GM10266 (cell line): ENCODE measurements around the gene DACT2.
"Not testable (repeated sequence)": the region's sequence is repeated elsewhere in the genome, so short reads cannot be mapped to it uniquely, and the experiment has no call there.

Source experiments
- DNase-seq: peaks from one replicate; pipeline ENCODE4 v3.0.0; 2012; ENCODE audit errors: extremely low spot score
- CTCF ChIP-seq: IDR thresholded peaks from 2 replicates; pipeline ENCODE4 v1.5.1; 2012; ENCODE audit warnings: mild to moderate bottlenecking, low read depth; ENCODE audit not compliant: control insufficient read depth, insufficient read depth; ENCODE audit errors: missing control alignments

The DACT2 gene

DNA sequence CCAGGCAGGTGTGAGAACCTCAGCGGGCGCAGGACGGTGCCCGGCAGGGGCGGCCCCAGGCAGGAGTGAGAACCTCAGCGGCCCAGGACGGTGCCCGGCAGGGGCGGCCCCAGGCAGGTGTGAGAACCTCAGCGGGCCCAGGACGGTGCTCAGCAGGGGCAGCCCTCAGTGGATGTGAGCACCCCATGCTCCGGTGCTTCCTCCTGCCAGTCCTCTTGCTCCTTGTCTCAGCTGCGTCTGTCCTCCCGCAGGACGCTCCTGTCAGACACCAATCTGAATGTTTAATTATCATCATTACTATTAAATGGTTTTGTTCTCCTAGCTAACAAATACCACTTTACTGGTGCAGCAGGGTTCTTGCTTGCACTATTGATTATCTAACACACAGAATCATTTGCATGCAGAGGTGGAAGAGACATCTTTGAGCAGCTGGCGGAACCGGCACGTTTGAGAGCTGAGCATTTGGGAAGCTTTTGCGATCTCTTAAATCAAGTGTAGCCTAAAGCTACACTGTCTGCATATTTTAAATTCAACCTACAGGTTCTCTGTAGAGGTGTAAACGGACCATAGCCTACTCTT is 39.4 kb upstream of the DACT2 start:
- no peak for DNase-seq
- TF ChIP-seq CTCF: no peak

- DNase-seq: not testable (repeated sequence)
Observed at GRCh38 chr6:168356872-168357271, 37.3 kb upstream of the DACT2 start.

DNA sequence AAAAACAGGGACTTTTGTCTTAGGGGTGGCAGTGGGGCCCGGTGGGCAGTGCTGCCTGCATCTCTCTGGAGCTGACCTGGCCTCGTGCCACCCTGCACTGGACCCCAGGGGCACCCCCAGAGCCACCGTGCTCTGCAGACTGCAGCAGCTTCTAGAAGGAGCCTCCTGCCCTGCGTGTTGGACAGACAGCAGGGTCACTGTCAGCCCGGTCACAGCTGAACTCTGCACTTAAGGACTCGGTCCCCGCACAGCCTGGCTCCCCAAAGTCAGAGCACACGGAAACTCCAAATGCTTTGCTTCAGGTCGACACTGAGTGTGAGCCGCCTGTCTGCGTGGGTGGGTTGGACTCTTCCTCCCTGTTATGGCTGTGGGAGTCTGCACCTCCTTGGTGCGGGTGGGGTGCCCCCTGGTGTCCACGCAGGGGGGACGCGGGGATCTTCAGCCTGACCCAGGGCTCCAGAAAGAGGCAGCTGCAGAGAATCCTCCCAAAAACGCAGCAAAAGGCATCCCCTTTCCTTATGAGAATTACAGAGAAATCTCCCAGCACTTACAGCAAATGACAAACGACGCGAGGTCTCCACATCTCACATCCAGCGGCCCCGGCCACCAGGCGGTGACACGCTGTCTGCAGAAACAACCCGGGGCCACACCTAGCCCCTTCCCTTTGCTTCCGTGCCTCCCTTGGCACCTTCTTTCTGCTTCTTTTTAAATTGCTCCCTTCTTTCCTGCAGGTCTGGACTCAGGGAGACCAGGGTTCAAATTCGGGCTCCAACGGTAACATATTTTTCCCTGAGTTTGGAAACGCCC is 36.3 kb upstream of the DACT2 start:
- no peak for DNase-seq
- no peak for TF ChIP-seq CTCF

DNA sequence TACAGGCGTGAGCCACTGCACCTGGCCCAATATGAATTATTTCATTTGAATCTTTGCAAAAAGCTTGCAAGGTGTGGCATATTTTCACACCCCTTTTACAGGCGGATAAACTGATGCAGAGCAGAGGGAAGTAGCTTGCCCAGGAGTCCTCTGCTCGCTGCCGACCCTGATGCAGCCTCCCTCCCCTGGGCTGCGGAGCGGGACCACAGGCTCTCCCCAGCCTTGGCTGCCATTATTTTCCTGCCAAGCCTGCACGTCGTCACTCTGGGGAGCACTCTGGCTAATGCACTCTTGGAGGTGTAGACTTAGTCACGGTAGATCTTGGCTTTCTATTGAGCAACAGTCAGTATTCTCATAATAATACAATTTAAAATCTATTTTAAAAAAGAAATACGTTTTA is 34.8 kb upstream of the DACT2 start:
- no peak for DNase-seq
- TF ChIP-seq CTCF: no peak

- no peak for DNase-seq
- TF ChIP-seq CTCF: no peak
Observed at GRCh38 chr6:168353041-168353440, 33.5 kb upstream of the DACT2 start.

DNA sequence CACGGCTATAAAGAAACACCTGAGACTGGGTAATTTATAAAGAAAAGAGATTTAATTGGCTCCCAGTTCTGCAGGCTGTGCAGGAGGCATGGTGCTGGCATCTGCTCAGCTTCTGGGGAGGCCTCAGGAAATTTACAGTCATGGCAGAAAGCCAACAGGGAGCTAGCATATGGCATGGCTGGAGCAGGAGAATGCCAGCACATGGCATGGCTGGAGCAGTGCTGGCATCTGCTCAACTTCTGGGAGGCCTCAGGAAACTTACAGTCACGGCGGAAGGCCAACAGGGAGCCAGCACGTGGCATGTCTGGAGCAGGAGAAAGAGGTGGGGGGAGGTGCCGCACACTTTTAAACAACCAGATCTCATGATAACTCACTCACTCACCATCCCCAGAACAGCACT is 32.5 kb upstream of the DACT2 start:
- DNase-seq: no peak
- no peak for TF ChIP-seq CTCF

- TF ChIP-seq CTCF: no peak
- no peak for DNase-seq
Observed at GRCh38 chr6:168349718-168350210, 30.2 kb upstream of the DACT2 start.

GRCh38 chr6:168348186-168348585 is 28.6 kb upstream of the DACT2 start:
- DNase-seq: no peak
- no peak for TF ChIP-seq CTCF
